Measurements from ENCODE around the gene MAP3K3. TPM values are rescaled to one million over a fixed set of nuclear protein-coding genes. Genes with fewer than 3 reads are reported as not detected.

Gene MAP3K3
- total and polyA plus RNA-seq, 2 donors (not counting 3 experiments of a cell fraction or from before 2014, with no cell fraction given): 56.6 to 81.0 TPM

DNA sequence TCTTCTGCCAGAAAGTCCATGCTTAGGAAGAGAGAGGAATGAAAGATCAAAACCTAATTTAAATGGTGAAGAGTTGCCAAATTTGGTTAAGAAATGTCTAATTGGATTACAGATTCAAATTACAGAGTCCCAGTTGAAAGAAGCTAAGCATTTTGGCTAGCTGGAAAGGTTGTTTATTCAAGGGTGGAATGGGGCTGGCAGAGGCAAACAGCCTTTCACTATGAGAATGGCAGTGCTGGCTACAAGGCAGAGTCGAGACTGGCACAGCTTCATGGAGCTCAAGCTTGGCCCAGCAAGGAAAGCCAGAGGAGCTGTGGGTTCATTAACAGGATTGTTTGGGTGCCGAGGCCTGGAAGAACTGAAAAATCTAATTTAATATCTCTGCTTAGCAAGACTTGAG is 13.6 kb downstream of the MAP3K3 start:
- ChIA-PET POLR2A (no interaction called here), CTCF (interaction anchor here (0.6 to 3.1 kb wide), 4 partner anchors 30 to 210 kb away, joined by 3 to 13 read pairs (median 5); no protein-coding TSS in a partner anchor)
- peaks cover 31% of the 10 kb centered on the region for H3K4me1 ChIP-seq (ENCODE audit: control insufficient read depth, extremely low read depth, insufficient read depth, low read length)
- intact Hi-C loops (cut with micrococcal nuclease) (no loop called here), dilution Hi-C loops (cut with MboI; ENCODE audit: extremely low pct_ligation_motif_present, low sequenced_read_pairs) (no loop called here)
- H3K27ac ChIP-seq (ENCODE audit: insufficient read depth, low read depth, low read length): no peak overlapping the region
- H3K4me2 ChIP-seq (ENCODE audit: insufficient read depth, low read length): no peak overlapping the region
- no peak overlapping the region for H3K4me3 ChIP-seq (replicated peaks in 1 of 3; ENCODE audit: insufficient read depth in 1 of 3, low read depth in 1 of 3, low read length in 3 of 3)
- no peaks in the 10 kb centered on the region for H3K9me1 ChIP-seq (replicated peaks; ENCODE audit: control insufficient read depth, extremely low read depth, insufficient read depth, low read length)
- BruUV-seq (replicated peaks): no TSS peak
- H3K27me3 ChIP-seq (ENCODE audit: control insufficient read depth in 2 of 2, insufficient read depth in 2 of 2, low read length in 2 of 2): no peaks in the 10 kb centered on the region
- H4K20me1 ChIP-seq (replicated peaks; ENCODE audit: control insufficient read depth, extremely low read depth, insufficient read depth, low read length): no peaks in the 10 kb centered on the region
- H2AFZ ChIP-seq (ENCODE audit: low read depth, low read length): no peak overlapping the region
- TF ChIP-seq POLR2A (IDR thresholded peaks at IDR 0.05; ENCODE audit: low read depth, low read length) (no peak), GATA2 (IDR thresholded peaks at IDR 0.05; ENCODE audit: insufficient read depth, insufficient read length, low read depth, low read length) (no peak), FOS (IDR thresholded peaks at IDR 0.05; ENCODE audit: borderline replicate concordance, insufficient read depth, low read length) (no peak), EZH2 (IDR thresholded peaks at IDR 0.05; ENCODE audit: borderline replicate concordance, low read depth, low read length, severe bottlenecking) (no peak), POLR2AphosphoS5 (IDR thresholded peaks at IDR 0.05; ENCODE audit: insufficient read depth, low read depth, low read length) (no peak), JUN (IDR thresholded peaks at IDR 0.05; ENCODE audit: borderline replicate concordance, insufficient read depth, insufficient read length, low read depth) (no peak), MYC (IDR thresholded peaks at IDR 0.05; ENCODE audit: low read depth, low read length) (no peak)
- TF ChIP-seq, protein P1, sequence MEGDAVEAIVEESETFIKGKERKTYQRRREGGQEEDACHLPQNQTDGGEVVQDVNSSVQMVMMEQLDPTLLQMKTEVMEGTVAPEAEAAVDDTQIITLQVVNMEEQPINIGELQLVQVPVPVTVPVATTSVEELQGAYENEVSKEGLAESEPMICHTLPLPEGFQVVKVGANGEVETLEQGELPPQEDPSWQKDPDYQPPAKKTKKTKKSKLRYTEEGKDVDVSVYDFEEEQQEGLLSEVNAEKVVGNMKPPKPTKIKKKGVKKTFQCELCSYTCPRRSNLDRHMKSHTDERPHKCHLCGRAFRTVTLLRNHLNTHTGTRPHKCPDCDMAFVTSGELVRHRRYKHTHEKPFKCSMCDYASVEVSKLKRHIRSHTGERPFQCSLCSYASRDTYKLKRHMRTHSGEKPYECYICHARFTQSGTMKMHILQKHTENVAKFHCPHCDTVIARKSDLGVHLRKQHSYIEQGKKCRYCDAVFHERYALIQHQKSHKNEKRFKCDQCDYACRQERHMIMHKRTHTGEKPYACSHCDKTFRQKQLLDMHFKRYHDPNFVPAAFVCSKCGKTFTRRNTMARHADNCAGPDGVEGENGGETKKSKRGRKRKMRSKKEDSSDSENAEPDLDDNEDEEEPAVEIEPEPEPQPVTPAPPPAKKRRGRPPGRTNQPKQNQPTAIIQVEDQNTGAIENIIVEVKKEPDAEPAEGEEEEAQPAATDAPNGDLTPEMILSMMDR (IDR thresholded peaks at IDR 0.05; ENCODE audit: extremely low read depth in 1 of 2, insufficient read depth in 1 of 2, low read depth in 1 of 2, low read length in 2 of 2): no peak
- TF ChIP-seq, protein P2, sequence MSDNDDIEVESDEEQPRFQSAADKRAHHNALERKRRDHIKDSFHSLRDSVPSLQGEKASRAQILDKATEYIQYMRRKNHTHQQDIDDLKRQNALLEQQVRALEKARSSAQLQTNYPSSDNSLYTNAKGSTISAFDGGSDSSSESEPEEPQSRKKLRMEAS (IDR thresholded peaks at IDR 0.05; ENCODE audit: insufficient read depth, insufficient read length): no peak
- DNase-seq (ENCODE audit: low read depth, low spot score) (no peak), FAIRE-seq (peak; percentile 61)
- H3K79me2 ChIP-seq (ENCODE audit: control insufficient read depth, insufficient read depth, low read length): peaks cover 37% of the 10 kb centered on the region
- no peak overlapping the region for H3K9ac ChIP-seq (replicated peaks; ENCODE audit: extremely low read depth, insufficient read depth, low read length)
- peaks cover 13 to 24% of the 10 kb centered on the region in 2 experiments for H3K36me3 ChIP-seq (ENCODE audit: control insufficient read depth in 2 of 2, extremely low read depth in 1 of 2, insufficient read depth in 2 of 2, low read length in 2 of 2)
- H3K9me3 ChIP-seq (replicated peaks; ENCODE audit: control insufficient read depth, insufficient read depth, low read length): no peaks in the 10 kb centered on the region
